BJ (cell line): Measurements from ENCODE around the gene MOG. TPM values are rescaled to one million over a fixed set of nuclear protein-coding genes. Genes with fewer than 3 reads are reported as not detected.

ENCODE experiments used
- CTCF ChIA-PET: fragments of 350-600 bp; formaldehyde crosslinking; extraction: SDS; loops from one replicate; lab custom pipeline; 2021; ENCODE audit warnings: antibody characterized with exemption, inconsistent platforms; lab: Yijun Ruan, JAX
- POLR2A ChIA-PET: fragments of 300-600 bp; sonication (Branson Sonifier 250); formaldehyde crosslinking; extraction: SDS; loops from one replicate; lab custom pipeline; 2021; ENCODE audit warnings: antibody characterized with exemption; lab: Charles Lee
- DNase-seq: peaks from one replicate; pipeline ENCODE4 v3.0.0-alpha.2; 2011; ENCODE audit warnings: low read depth
- H3K27me3 ChIP-seq: 2 replicates; pipeline ENCODE4 v1.6.0; 2011; ENCODE audit warnings: low read length; ENCODE audit not compliant: control insufficient read depth, insufficient read depth
- H3K36me3 ChIP-seq: 2 replicates; pipeline ENCODE4 v1.5.1; 2011; ENCODE audit warnings: low read length; ENCODE audit not compliant: control insufficient read depth, insufficient read depth
- H3K4me3 ChIP-seq: 2 replicates; pipeline ENCODE4 v1.5.1; 2011; ENCODE audit warnings: low read depth, mild to moderate bottlenecking, control low read depth, low read length
- polyA plus RNA-seq: library from polyadenylated mRNA; depleted of rRNA; stranded (reverse); fragments of >200 nt; gene quantifications from 2 replicates; pipeline ENCODE4 v1.2.3, GENCODE V29; 2011
- TF ChIP-seq, protein P1 (sequence below): IDR thresholded peaks from 2 replicates; pipeline ENCODE4 v1.5.1; 2011; ENCODE audit warnings: low read depth, mild to moderate bottlenecking, control low read depth, inconsistent platforms, low read length, moderate library complexity; ENCODE audit not compliant: insufficient read depth

Gene MOG
- polyA plus RNA-seq, 1 experiment = not detected

DNA sequence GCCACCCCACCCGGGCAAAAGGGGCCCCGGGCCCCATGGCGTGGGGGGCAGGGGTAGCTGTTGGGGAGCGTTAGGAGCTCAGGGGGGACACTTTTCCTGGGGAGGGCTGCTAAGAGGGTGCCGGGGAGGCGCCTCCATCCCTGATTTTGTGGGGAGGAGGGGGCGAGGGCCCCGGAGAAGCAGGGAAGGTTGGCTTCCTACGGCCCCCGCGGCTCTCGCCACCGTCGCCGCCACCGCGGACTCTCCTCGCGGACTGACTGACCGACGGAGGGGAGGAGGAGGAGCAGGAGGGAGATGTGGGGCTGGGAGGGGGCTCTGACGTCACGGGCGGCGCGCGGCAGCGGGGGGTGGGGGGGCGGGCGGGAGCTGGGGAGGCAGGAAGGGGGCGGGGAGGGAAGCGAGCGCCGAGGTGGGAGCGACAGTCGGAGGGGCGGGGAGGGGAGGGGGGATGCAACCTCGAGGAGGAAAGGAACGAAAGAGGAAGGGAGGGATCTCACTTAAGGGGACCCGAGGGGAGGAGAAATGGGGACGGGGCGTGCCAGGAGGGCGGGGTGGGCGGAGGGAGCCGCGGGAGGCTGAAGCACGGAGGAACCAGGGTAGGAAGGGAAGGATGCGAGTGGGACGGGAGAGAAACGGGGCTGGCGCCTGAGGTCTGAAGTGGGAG is 29.0 kb upstream of the MOG start:
- TF ChIP-seq, protein P1, sequence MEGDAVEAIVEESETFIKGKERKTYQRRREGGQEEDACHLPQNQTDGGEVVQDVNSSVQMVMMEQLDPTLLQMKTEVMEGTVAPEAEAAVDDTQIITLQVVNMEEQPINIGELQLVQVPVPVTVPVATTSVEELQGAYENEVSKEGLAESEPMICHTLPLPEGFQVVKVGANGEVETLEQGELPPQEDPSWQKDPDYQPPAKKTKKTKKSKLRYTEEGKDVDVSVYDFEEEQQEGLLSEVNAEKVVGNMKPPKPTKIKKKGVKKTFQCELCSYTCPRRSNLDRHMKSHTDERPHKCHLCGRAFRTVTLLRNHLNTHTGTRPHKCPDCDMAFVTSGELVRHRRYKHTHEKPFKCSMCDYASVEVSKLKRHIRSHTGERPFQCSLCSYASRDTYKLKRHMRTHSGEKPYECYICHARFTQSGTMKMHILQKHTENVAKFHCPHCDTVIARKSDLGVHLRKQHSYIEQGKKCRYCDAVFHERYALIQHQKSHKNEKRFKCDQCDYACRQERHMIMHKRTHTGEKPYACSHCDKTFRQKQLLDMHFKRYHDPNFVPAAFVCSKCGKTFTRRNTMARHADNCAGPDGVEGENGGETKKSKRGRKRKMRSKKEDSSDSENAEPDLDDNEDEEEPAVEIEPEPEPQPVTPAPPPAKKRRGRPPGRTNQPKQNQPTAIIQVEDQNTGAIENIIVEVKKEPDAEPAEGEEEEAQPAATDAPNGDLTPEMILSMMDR = no peak
- ChIA-PET CTCF (interaction anchor here (1.0 to 2.0 kb wide), 4 partner anchors 8 to 23 kb away, joined by 3 to 6 read pairs (median 4); no protein-coding TSS in a partner anchor), POLR2A (interaction anchor here (0.6 kb wide), 1 partner anchor 16 kb away, joined by 3 read pairs; no protein-coding TSS in a partner anchor)
- Histone ChIP-seq H3K27me3 (no peaks in the 10 kb centered on the region; the same call in 1 of the 2 replicates), H3K36me3 (peaks cover 5% of the 10 kb centered on the region), H3K4me3 (peak overlapping the region; percentile 84)
- no peak for DNase-seq

DNA sequence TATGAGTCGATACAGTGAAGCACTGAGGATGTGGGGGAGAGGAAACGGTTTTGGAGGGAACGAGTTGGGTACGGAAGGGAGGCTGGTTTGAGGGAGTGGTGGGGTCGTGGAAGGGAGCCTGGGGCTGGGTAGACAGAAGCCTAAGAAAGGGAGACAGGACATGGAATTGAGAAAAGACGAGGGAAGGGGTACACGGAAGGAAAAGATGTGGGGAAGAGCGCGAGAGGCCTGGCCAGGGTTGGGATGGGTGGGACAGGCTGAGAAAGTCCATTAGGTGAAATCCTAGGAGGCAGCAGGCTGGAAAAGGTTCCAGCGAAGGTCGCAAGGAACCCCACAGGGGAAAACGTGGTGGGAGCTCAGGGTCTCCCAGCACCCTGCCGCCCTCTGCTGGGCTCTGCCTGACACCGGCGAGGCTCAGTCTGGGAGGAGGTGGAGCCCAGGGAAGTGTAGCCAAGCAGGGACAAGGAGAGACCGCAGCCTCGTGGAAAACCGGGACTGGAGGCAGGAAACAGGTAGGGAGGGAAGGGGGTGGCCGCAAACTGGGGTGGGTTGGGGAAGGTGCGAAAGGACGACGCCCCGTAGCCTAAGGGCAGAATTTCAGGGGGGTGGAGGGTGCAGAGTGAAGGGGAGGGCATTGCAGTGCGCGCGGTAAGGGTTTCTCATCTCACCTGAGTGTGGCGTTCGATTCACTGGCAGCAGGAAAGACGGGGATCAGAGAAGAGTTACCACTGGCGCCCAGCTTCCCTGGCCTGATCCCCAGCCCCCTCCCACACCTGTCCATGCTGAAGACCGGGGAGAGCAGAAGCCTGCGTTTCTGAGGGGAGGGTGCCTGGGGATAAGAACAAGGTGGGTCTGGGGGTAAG is 28.2 kb upstream of the MOG start:
- TF ChIP-seq, protein P1 = peak; percentile 91
- H3K27me3 ChIP-seq = no peaks in the 10 kb centered on the region; the same call in 1 of the 2 replicates
- no peak for DNase-seq
- ChIA-PET POLR2A (interaction anchor here (0.6 kb wide), 1 partner anchor 17 kb away, joined by 3 read pairs; no protein-coding TSS in a partner anchor), CTCF (interaction anchor here (1.0 to 2.0 kb wide), 4 partner anchors 8 to 25 kb away, joined by 3 to 6 read pairs (median 5); no protein-coding TSS in a partner anchor)
- peak overlapping the region; percentile 84 for H3K4me3 ChIP-seq
- no peaks in the 10 kb centered on the region; the same call in 1 of the 2 replicates for H3K36me3 ChIP-seq

DNA sequence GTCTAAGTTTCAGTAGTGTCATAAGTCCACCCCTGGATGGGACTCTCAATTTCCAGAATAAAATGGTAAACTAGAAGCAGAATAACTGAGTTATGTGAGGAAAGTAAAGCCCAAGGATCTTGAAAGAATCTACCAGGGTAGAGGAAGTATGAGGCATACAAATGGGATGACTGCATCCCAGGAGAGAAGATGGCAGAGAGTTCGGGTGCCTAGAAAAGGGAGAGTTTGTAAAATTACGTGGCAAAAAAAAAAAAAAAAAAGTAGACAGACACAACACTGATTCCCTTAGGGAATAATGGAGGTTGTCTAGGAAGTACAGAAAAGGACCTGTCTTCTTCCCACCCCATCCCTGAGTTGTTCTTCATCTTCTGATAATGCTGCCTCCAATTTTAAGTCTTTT is 27.3 kb upstream of the MOG start:
- TF ChIP-seq, protein P1 = no peak
- H3K27me3 ChIP-seq = no peaks in the 10 kb centered on the region; the same call in 1 of the 2 replicates
- H3K36me3 ChIP-seq = no peaks in the 10 kb centered on the region
- CTCF ChIA-PET = interaction anchor here (1.2 to 2.0 kb wide), 5 partner anchors 9 to 135 kb away, joined by 3 to 6 read pairs (median 5); no protein-coding TSS in a partner anchor
- H3K4me3 ChIP-seq = no peak overlapping the region
- no peak for DNase-seq
- POLR2A ChIA-PET = no interaction called here

DNA sequence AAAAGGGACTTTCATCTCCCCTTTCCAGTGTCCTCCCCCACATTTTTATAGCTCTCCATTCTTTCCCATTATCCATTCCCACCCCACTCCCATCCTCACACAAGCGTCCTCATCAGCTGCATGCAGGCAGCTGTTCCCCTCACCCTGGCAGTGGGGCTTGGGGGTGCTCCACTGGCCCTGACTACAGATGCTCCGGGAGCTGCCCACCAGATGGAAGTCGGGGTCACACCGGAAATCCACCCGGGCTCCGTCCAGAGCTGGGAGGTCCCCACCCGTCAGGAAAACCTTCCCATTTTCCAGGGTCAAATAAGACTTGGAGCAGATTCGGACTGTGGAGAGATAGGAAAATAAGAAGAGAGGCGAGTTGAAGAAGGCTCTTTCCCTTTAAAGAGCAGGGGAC is 26.6 kb upstream of the MOG start:
- CTCF ChIA-PET = interaction anchor here (1.2 to 2.0 kb wide), 2 partner anchors 20 to 134 kb away, joined by 3 to 4 read pairs; no protein-coding TSS in a partner anchor
- no peak for DNase-seq
- Histone ChIP-seq H3K4me3 (no peak overlapping the region), H3K36me3 (no peaks in the 10 kb centered on the region), H3K27me3 (no peaks in the 10 kb centered on the region; the same call in 1 of the 2 replicates)
- POLR2A ChIA-PET = no interaction called here
- TF ChIP-seq, protein P1 = no peak
